GM19324 (cell line): Measurements from ENCODE around the gene ZSCAN18.

Source experiments
- ATAC-seq: cut with Tn5 transposase; IDR thresholded peaks from one replicate; pipeline ENCODE4 v1.9.1; 2021; ENCODE audit warnings: mild to moderate bottlenecking, moderate library complexity; ENCODE audit not compliant: unreplicated experiment, low FRiP score

The ZSCAN18 gene

GRCh38 chr19:58088521-58089052, 9.4 kb downstream of the ZSCAN18 start:
- no peak for ATAC-seq

DNA sequence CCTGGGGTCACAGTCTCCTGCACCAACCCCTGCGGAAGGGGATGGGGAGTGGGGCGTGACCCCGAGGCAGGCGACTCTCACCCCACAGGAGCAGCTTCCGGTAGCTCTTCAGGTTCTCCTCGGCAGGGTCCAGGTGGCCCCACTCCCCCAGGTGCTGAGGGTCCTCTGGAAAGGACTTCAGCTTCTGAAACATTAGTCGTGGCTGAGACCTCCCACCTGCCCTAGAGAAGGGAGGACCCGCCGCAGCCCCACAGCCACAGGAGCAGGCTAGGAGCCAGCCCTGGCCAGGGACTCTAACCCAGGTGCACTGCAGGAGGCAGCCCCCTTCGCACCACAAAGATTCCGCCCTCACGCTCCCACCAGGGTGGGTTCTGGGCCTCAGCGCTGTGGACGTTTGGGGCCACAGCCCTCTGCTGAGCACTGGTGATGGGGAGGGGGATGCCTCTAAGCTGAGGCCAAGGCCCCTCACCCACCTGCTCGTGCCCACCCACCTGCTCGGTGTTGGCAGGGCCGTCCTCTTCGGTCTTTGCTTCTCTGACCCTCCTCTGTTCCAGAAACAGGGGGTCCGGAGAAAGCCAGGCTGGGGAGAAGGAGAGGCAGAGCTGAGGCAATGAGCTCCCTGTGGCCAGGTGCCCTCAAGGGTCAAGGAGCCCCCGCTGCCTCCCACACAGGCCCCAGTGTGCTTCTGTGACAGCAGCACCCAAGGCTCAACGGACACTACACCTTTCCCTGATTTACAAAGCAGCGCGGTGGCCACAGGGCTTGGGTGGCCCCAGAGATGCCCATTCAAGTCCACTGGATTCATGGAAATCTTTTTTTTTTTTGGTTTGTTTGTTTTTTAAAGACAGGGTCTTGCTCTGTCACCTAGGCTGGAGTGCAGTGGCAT, 11.0 kb downstream of the ZSCAN18 start:
- ATAC-seq, result no peak

DNA sequence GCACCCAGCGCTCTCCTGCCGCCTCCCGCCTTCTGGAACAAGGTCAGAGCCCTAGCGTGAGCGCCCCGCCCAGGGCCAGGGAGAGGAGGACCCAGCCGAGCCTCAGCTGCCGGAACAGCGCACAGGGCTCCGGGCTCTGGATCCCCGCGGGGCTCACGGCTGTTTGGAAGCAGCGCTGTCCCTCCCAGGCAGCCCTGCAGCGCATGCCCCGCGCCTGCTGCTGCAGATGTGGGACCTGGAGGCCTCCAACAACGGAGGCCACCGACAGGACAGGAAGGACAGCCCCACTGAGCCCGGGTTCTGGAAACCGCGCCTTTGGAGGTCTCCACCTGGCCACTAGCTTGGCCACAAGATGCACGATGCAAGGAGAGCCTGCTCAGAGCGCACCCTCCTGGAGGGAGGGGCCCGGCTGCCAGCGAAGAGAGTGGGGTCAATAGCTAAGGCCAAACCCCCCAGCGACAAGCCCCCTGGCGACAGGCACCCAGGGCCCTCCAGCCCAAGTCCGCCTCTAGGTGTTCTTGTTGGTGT, 12.6 kb downstream of the ZSCAN18 start:
- no peak for ATAC-seq

DNA sequence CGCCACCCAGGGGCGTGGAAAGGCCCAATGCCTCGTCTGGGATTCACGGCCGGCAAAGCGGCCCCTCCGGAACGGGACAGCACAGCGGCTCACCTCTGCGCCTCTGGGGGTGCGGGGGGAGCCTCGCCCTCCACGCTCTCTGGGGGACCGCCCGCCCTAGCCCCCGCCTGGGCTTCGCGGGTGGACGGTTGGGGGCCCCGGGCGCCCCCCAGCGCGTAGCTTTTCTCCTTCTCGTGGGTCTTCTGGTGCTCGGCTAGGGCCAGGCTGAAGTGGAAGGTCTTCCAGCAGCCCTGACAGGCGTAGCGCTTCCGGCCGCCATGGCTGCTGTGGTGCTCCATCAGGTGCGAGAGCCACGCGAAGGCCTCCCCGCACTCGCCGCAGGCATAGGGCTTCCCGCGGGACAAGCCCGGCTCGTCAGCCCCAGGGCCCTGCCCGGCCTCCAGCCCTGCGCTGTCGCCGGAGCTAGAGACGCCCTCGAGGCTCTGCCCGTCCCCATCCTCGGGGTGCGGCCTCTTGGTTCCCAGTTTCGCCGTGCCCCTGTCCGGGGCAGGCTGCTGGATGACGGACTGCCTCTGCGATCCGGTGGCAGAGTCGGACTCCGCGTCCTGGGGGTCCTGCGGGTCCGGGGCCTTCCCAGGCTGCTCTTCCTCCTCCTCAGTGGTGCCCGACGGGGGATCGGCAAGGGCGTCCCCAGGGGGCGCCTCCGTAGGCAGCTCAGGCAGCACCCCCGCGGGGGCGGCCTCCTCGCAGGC, 13.3 kb downstream of the ZSCAN18 start:
- no peak for ATAC-seq

DNA sequence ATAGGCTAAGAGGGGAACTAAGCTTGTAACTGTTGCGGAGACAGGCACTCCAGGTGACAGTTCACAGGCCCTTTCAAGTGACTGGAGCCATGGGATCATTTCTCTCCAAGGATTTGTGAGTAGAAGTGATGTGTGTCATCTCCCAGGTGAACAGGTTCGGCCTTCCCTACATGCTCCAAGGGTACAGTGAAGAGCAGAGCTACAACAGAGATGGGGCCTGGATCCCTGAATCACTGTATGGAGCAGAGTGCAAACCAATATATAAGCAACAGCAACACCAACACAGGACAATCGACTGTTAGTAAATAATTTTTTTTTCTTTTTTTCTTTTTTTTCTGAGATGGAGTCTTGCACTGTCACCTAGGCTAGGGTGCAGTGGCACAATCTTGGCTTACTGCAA, 15.0 kb downstream of the ZSCAN18 start:
- no peak for ATAC-seq

GRCh38 chr19:58079792-58080191, 18.2 kb downstream of the ZSCAN18 start:
- ATAC-seq, result no peak

- ATAC-seq, result no peak
These were observed 30.7 kb downstream of the ZSCAN18 start for GRCh38 chr19:58067240-58067912.

GRCh38 chr19:58063712-58064111, 34.3 kb downstream of the ZSCAN18 start:
- no peak for ATAC-seq

- ATAC-seq, result no peak
These were observed 37.8 kb downstream of the ZSCAN18 start for GRCh38 chr19:58060231-58060630.

GRCh38 chr19:58059671-58060078, 38.4 kb downstream of the ZSCAN18 start:
- ATAC-seq, result no peak

GRCh38 chr19:58059003-58059670, 38.9 kb downstream of the ZSCAN18 start, which contains the start of gene ZNF135:
Gene ZNF135 (plus strand): TSS chr19:58059282. CDS start chr19:58060003, 721 bp downstream.
- no peak for ATAC-seq

DNA sequence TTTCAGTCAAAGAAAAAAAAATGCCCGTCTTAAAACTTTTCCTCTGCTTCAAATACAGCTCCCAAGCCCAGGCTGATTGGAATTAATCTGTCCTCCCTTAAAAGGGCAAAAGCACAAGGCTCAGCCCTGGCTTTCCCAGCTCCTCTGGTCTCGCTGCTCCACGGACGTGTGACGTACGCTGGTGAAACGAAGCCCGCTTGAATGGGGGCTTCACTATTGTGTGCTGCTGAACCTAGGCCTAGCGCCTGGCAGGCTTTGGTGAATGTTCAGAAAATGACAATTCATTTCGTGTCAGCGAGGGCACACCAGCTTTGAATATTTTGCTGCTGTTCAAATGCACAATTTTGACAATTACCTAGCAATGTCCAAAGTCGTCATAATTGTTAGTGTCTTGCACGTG, 39.6 kb downstream of the ZSCAN18 start:
- ATAC-seq, result no peak

- ATAC-seq, result no peak
These were observed 41.2 kb downstream of the ZSCAN18 start for GRCh38 chr19:58056861-58057260.

- no peak for ATAC-seq
These were observed 41.8 kb downstream of the ZSCAN18 start for GRCh38 chr19:58056261-58056660.

DNA sequence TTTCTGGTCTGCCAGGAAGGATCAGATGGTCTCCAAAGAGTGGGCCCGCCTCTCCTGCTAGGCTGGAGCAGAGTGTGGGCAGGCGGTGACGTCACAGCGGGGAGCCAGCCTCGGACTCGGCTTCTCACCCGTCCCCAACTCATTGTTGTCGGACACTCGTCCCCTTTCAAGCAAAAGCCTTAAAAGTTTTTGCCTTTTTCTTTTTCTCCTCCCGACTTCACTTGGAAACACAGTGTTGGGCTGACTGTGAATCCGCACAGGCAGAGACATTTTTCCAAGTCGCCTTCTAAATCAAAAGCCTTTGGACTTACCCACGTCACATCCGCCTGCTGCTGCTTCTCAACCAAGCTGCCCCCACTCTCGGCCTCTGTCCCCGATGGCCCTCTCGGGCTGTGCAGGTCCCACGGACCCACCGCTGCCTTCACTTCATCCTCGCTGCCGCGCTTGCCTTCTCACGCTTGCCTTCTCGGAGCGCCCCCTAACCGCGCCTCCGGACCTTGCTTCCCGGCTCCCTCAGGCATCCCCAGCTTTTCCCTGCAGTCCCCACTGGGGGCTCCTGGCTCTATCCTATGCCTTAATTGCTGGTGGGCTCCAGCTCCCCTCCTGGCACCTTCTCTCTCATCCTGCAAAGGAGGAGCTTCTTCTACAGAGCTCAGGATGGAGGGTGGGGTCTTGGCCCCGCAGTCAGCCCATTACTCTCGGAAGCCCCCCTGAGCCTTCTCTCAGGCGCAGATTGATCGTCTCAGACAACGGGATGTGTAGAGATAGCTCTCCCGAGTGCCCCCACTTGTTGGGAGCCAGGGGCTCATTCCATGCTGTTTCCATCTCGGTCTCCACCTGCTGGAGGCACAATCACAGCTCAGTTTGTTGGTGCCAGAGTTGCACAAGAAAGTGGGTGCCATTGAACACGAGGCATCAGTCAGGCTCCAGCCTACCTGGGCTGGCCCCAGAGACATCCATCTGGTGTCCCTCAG, 42.8 kb downstream of the ZSCAN18 start:
- ATAC-seq, result no peak

GRCh38 chr19:58053480-58054156, 44.4 kb downstream of the ZSCAN18 start:
- no peak for ATAC-seq

DNA sequence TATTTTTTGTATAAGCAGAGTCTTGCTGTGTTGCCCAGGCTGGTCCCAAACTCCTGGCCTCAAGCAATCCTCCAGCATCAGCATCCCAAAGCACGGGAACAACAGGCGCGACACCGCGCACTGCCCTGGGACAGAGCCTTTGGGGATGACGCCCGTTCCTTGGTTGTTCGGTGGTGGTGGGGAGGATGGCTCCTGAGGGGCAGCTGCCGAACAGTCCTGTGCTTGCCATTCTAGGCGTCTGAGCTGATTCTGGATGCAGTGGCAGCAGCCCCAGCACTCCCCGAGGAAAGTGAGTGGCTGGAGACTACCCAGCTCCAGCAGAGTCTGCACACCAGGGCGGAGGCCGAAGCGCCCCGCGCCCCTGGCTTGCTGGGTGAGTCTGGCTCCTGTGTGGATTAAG, 45.8 kb downstream of the ZSCAN18 start:
- ATAC-seq, result no peak

- no peak for ATAC-seq
These were observed 50.4 kb downstream of the ZSCAN18 start for GRCh38 chr19:58047672-58048071.
